Neural crest cell (in vitro differentiated cells): ENCODE data around the gene WDR59. TPM values are rescaled to one million over a fixed set of nuclear protein-coding genes. Genes with fewer than 3 reads are reported as not detected.

Experiments
- DNase-seq: peaks from one replicate; pipeline ENCODE4 v3.0.0; 2021; ENCODE audit warnings: low read depth, mixed read lengths, low spot score
- H3K27ac Mint-ChIP-seq: one replicate; pipeline ENCODE4 v1.8.0; 2021; ENCODE audit warnings: mild to moderate bottlenecking, mixed read lengths; ENCODE audit not compliant: unreplicated experiment
- H3K27me3 Mint-ChIP-seq: 2 replicates; pipeline ENCODE4 v1.8.0; 2021; ENCODE audit warnings: low read depth, mild to moderate bottlenecking, mixed read lengths
- H3K36me3 Mint-ChIP-seq: 2 replicates; pipeline ENCODE4 v1.8.0; 2021; ENCODE audit warnings: low read depth, mild to moderate bottlenecking, mixed read lengths
- H3K4me1 Mint-ChIP-seq: 2 replicates; pipeline ENCODE4 v1.8.0; 2021; ENCODE audit warnings: mixed read lengths
- H3K4me3 Mint-ChIP-seq: one replicate; pipeline ENCODE4 v1.8.0; 2021; ENCODE audit warnings: mild to moderate bottlenecking, mixed read lengths
- H3K9me3 Mint-ChIP-seq: 2 replicates; pipeline ENCODE4 v1.8.0; 2021; ENCODE audit warnings: mixed read lengths
- CTCF ChIP-seq: fragments of 200-600 bp; sonication (generic); conservative IDR thresholded peaks from 2 replicates; pipeline ENCODE4 v1.5.0; 2021; ENCODE audit warnings: antibody characterized with exemption, mild to moderate bottlenecking
- total RNA-seq: library from RNA; stranded (reverse); gene quantifications from 2 replicates; pipeline ENCODE4 v1.2.1, GENCODE V29; 2021

Gene WDR59
- total RNA-seq, 1 donor from 2014 or later, result 85.3 TPM

GRCh38 chr16:74837056-74837455, 147.9 kb downstream of the WDR59 start:
- Mint-ChIP-seq H3K9me3 (no peaks in the 10 kb centered on the region), H3K4me1 (no peaks in the 10 kb centered on the region), H3K36me3 (no peaks in the 10 kb centered on the region), H3K27me3 (no peaks in the 10 kb centered on the region), H3K27ac (no peak overlapping the region), H3K4me3 (no peak overlapping the region)
- no peak for TF ChIP-seq CTCF
- DNase-seq, result no peak

GRCh38 chr16:74836111-74836671, 148.7 kb downstream of the WDR59 start:
- TF ChIP-seq CTCF, result no peak
- no peaks in the 10 kb centered on the region for H3K9me3 Mint-ChIP-seq
- H3K4me3 Mint-ChIP-seq, result no peak overlapping the region
- no peaks in the 10 kb centered on the region for H3K4me1 Mint-ChIP-seq
- DNase-seq, result no peak
- H3K27ac Mint-ChIP-seq, result no peak overlapping the region
- H3K36me3 Mint-ChIP-seq, result no peaks in the 10 kb centered on the region
- H3K27me3 Mint-ChIP-seq, result no peaks in the 10 kb centered on the region

GRCh38 chr16:74832228-74832627, 152.7 kb downstream of the WDR59 start:
- Mint-ChIP-seq H3K4me1 (no peaks in the 10 kb centered on the region), H3K27me3 (peaks cover 2% of the 10 kb centered on the region), H3K27ac (no peak overlapping the region), H3K36me3 (no peaks in the 10 kb centered on the region), H3K9me3 (peaks cover 11% of the 10 kb centered on the region), H3K4me3 (no peak overlapping the region)
- DNase-seq, result no peak
- no peak for TF ChIP-seq CTCF

GRCh38 chr16:74831467-74831866, 153.5 kb downstream of the WDR59 start:
- Mint-ChIP-seq H3K36me3 (no peaks in the 10 kb centered on the region), H3K27ac (no peak overlapping the region), H3K9me3 (peaks cover 11% of the 10 kb centered on the region), H3K4me1 (no peaks in the 10 kb centered on the region), H3K4me3 (no peak overlapping the region), H3K27me3 (peaks cover 2% of the 10 kb centered on the region)
- DNase-seq, result no peak
- TF ChIP-seq CTCF, result no peak

GRCh38 chr16:74830648-74831047, 154.3 kb downstream of the WDR59 start:
- no peak for TF ChIP-seq CTCF
- no peaks in the 10 kb centered on the region for H3K36me3 Mint-ChIP-seq
- peaks cover 2% of the 10 kb centered on the region for H3K27me3 Mint-ChIP-seq
- no peaks in the 10 kb centered on the region for H3K4me1 Mint-ChIP-seq
- no peak overlapping the region for H3K27ac Mint-ChIP-seq
- peaks cover 11% of the 10 kb centered on the region for H3K9me3 Mint-ChIP-seq
- H3K4me3 Mint-ChIP-seq, result no peak overlapping the region
- DNase-seq, result no peak

- Mint-ChIP-seq H3K27ac (no peak overlapping the region), H3K9me3 (peaks cover 12% of the 10 kb centered on the region), H3K27me3 (peaks cover 2% of the 10 kb centered on the region), H3K4me3 (no peak overlapping the region), H3K4me1 (no peaks in the 10 kb centered on the region), H3K36me3 (no peaks in the 10 kb centered on the region)
- TF ChIP-seq CTCF, result no peak
- no peak for DNase-seq
Observed at GRCh38 chr16:74829637-74830036, 155.3 kb downstream of the WDR59 start.
